Measurements from ENCODE around the gene LRRC2.

DNA sequence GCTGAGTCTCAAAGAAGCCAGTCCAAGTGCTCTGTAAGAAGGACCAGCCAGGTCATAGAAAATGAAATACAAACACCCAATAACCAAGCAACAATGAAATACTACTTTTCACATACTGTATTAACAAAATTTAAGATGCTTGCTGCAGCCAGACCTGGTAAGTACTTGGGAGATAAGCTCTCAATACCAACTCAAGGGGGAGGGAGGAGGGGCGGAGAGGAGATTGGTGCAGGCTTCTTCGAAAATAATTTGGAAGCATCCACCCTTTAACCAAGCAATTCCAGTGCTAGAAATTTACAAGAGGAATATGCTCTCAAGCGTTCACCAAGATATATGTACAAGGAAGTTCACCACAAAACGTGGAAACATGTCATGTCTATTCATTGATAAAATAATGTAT, 7.6 kb upstream of the LRRC2 start:
- TF ChIP-seq, protein P1, sequence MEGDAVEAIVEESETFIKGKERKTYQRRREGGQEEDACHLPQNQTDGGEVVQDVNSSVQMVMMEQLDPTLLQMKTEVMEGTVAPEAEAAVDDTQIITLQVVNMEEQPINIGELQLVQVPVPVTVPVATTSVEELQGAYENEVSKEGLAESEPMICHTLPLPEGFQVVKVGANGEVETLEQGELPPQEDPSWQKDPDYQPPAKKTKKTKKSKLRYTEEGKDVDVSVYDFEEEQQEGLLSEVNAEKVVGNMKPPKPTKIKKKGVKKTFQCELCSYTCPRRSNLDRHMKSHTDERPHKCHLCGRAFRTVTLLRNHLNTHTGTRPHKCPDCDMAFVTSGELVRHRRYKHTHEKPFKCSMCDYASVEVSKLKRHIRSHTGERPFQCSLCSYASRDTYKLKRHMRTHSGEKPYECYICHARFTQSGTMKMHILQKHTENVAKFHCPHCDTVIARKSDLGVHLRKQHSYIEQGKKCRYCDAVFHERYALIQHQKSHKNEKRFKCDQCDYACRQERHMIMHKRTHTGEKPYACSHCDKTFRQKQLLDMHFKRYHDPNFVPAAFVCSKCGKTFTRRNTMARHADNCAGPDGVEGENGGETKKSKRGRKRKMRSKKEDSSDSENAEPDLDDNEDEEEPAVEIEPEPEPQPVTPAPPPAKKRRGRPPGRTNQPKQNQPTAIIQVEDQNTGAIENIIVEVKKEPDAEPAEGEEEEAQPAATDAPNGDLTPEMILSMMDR (IDR thresholded peaks at IDR 0.05; ENCODE audit: low read depth, low read length) = no peak
- no peak for TF ChIP-seq EZH2phosphoT487 (IDR thresholded peaks at IDR 0.05; ENCODE audit: low read depth)

Measured in OCI-LY3 (cell line).